NCI-H1694 (cell line): ENCODE results near the gene STRA6.

Experiments
- DNase-seq: peaks from one replicate; lab custom pipeline; 2025; lab: John Stamatoyannopoulos, UW

STRA6 gene

GRCh38 chr15:74207652-74208440, 5.3 kb upstream of the STRA6 start:
- no peak for DNase-seq

- DNase-seq = no peak
These were observed 4.3 kb upstream of the STRA6 start for GRCh38 chr15:74206801-74207281.

DNA sequence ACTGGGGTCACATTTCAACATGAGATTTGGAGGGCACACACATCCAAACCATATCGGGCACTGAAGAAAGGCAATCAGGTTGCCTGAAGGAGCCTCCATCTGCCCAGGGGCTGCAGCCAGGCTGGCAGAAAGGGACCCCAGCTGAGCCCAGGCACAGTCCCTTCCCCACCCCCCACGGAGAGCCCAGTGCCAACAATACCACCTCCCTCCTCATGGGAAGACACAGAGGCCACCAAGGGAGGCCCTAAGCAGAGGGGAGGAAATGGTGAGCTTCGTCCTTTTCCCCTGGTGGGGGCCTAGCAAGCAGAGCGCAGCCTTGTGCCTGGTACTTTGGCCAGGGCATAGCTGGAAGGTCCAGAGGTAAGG, 3.0 kb upstream of the STRA6 start:
- no peak for DNase-seq

DNA sequence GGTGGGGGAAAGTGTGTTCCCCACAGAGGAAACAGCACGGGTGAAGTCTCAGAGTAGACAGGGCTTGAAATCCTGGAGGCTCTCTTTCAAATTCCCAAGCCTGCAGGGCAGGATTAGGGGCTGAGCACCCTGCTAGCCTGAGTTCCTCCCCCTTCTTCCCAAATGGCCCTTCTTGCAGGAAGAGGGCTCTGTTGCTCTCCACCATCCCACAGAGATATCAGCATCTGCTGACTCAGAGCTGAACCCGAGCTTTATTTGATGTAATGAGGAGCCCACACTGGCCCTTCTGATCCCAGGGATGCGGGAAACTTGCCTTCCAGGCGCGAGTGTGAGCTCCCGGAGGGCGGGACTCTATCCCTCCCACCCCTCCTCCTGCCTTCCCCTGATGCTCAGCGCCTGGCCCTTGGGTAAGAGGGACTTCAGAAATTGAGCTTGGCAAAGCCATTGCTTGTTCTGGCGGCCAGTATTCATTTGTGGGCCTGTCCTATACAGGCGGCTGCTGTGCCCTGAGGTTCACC, 1.4 kb upstream of the STRA6 start:
- DNase-seq = no peak

DNA sequence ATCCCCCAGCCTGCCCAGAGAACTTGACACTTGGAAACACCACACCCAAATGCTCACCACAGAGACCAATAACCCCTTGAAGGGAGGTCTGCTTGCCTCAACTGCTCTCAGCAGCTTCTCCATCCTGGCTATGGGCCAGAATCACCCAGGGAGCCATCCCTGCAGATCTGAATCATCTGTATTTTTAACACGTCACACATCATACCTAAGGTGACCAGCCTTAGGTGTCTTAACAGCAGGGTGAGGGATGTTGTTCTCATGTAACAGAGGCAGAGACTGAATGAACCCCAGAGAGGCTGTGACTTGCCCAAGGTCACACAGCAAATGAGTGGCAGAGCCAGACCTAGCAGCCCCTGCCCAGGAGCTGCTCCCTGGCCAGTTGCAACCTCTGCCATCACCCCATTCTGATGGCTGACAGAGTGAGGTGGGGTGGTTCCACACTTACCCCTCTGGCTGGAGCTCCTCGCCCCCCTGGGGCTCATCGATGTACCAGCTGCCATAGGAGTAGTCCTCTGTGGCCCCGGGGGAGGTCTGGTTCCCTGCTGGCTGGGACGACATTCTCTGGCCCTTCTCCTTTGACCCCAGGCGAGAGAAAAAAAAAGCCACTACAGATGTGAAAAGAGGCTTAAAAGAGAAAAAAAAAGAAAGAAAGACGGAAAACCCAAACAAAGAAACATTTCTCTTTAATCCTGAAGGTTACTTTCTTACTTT, 722 bp downstream of the STRA6 start:
- no peak for DNase-seq

DNA sequence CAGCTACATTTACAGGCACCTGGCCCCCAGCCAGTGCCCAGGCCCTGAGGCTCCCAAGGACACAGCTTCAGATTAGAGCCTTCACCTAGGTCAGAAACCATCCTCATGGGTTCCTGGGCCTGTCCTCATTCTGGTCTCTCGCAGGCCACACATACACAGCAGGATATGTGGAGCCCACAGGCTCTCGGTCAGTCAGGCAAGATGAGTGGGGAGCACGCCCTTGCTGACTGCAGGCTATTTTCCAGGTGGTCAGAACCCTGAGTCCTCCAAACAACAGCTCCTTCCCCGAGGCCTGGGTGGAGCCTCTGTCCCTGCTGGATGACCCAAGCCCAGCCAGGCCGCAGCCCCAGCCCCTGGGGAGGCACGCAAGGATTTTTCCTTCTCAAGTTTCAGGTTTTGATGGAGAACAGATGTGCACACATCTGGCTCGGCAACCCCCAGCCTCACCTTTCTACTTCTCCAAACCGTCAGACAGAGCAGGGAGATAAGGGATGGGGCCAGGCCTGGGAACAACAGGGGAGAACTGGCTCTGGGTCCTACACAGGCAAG, 1.6 kb downstream of the STRA6 start:
- DNase-seq = no peak

DNA sequence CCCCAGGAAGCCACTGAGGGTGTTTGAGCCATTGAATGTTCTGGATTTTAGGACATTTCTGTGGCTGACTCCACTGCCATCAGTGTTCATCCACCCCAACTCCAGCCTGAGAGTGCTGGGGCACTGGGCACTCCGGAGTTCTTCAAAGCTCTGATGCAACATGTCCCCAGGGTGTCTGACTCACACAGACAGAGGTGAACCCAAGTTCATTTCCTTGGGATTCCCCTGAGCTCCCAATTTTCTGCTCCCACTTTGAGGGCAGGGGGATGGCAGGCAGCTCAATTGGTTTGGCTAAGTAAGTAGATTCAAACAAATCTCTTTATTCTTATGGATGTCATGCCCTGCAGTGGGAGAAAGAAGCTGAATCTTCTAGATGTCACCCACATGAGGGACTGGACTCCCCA, 2.2 kb downstream of the STRA6 start:
- no peak for DNase-seq

DNA sequence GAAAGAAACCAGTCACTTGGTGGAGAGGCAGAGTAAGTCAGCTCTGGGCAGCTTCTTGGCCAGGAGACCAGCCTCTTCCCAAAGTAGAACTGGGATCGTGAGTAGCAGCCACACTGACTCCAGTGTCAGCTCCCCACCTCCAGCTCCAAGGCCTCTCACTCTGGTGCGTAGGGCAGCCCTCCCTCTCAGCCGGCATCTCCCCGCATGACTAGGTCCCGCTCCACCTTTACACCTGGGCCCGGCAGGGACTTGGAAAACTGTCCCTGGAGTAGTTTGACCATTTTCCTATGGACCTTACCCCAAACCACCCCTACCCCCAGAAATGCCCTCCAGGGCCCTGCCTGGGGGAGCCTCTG, 3.3 kb downstream of the STRA6 start:
- no peak for DNase-seq

GRCh38 chr15:74197176-74197965, 5.2 kb downstream of the STRA6 start:
- DNase-seq = no peak

DNA sequence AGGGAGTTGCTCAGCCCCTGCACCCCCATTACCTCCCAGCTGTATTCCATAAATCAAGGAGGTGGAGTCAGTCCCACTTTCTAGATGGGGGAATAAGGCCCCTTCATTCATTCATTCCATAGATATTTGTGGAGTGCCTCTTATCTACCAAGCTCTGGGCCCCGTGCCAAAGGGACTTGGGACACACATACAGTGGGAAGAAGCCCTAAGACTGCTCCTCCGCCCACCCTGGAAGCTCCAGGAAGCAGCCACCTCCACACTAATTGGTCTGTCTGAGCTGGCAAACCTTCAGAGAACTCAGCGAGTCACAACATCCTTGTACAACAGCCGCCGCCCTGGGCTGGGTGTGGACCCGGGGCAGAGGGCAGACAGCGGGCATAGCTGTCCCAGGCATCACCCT, 6.4 kb downstream of the STRA6 start:
- DNase-seq = no peak

DNA sequence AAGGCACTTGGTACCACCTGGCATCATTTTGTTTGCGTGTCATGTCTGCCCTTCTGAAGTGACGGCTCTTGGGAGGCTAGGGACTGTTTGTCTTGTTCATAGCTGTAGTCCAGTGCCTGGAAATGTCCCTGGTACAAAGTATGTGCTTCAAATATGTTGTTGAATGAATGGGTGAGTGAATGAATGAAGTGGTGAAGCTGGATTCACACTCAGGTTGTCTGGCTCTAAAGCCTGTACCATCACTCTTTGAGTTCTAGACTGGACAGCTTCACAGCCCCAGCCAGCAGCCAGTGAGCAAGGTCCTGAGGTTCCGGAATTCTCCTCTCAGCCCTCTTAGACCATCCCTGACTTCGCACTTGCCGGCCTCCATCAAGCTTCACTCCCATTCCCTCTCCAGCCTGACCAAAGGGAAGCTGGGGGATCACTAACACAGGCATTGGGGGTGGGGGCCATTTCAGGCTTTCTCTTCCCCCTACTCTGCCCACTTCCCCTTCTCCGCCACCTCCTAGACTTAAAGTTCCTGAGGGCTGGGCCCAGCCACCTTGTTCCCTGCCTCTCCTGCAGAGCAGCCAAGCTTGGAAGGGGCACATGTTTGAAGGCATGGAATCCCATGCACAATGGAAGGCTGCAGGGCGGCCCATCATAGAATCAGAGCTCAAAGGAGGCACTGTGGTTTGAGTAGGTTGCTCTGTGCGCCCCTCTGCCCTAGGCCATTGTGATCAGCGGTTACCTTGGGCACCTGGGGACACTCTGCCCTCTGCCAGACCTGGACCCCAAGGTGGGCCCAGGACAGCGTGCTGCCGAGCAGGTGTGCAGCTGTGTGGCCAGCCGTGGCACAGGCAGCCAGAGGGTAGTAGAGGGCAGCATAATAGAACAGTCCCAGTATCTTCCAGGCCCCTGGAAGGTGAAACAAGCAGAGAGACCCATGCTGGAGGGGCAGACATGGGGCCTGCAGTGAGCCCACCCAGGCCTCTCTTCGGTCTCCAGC, 7.7 kb downstream of the STRA6 start:
- DNase-seq = no peak

- DNase-seq = no peak
These were observed 8.7 kb downstream of the STRA6 start for GRCh38 chr15:74193905-74194304.

GRCh38 chr15:74193299-74193718, 9.3 kb downstream of the STRA6 start:
- no peak for DNase-seq

GRCh38 chr15:74192751-74193150, 9.8 kb downstream of the STRA6 start:
- no peak for DNase-seq

DNA sequence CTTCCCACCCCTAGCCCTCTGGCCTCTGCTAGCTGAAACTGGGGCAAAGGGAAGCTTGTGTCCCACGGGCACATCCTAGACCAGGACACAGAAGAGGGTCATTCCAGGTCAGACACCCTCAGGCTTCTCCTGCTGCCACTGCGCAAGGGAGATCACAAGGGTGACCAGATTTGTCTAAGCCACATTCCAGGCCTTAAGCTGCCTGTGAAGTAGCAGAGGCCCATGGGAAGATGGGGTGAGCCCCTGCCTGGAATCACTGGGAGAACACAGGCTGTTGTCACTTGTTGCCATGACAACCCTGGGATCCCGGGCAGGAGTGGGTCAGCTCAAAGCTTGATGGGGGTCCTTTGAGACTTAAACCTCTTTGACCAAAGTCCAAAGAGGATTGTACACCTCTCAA, 10.8 kb downstream of the STRA6 start:
- no peak for DNase-seq

DNA sequence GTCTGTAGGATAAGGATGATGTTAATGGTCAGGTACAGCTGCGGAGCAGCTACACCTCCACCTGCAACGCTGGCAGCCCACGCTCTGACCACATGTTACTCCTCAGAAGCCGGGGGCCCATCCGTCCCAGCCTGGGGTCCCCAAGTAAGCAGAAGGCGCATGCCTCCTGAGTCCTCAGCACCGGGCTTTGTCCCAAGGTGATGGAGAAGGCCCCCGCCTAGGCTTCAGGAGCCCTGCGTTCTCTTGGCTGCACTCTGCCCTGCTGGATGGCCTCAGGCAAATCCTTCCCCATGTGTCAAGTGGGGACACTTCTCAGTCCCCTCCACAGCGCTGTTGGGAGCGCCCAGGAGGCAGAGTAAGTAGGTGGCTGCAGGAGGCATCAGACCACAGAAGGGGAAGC, 14.4 kb downstream of the STRA6 start:
- DNase-seq = no peak

DNA sequence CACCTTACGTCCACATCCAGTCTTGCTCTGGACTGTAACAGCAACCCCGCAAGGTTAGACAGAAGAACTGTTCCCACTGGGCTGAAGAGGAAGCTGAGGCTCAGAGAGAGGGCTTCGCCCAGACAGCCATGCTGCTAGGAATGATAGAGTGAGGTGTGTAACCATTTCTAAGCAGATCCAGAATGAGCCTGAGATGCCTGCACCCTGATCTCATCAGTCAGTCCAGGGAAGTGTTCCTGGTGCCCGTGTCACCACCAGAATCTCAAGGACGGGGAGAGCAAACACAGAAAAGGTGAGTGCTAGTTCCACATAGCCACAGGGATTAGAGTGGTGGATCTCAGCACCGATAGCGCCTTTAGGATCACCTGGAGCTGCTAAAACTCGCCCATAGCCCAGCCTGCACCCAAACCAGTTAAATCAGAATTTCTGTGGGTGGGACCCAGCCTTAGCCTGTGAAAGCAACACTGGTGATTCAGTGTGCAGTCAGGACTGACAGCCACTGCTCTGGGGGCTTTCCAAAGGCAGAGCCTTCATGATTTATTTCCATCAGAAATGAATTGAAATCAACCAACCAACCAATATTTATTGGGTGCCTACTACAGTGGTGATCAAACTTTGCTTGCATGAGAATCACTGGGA, 16.8 kb downstream of the STRA6 start:
- no peak for DNase-seq

DNA sequence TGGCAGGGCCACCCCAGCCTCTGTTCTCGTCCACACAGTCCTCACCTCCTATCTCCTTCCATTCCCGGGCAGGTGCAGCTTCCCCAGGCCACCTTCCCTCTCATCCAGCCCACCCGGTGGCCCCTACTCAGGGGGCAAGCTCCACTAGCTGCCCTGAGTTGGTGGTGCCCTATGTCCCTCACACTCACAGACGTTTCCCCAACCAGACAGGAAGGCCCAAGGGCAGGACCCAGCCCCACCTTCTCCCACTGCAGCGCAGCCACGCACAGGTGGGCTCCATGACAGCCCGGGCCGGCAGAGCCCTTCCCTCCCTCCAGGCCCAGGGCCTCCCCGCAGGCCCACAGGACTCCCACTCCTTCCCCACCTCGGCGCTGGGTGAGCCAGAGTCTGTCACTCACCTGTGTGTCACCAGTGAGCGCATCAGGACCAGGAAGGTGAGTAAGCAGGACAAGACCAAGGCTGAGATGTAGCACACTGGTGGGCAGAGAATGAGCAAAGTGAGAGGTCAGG, 17.9 kb downstream of the STRA6 start:
- DNase-seq = no peak

DNA sequence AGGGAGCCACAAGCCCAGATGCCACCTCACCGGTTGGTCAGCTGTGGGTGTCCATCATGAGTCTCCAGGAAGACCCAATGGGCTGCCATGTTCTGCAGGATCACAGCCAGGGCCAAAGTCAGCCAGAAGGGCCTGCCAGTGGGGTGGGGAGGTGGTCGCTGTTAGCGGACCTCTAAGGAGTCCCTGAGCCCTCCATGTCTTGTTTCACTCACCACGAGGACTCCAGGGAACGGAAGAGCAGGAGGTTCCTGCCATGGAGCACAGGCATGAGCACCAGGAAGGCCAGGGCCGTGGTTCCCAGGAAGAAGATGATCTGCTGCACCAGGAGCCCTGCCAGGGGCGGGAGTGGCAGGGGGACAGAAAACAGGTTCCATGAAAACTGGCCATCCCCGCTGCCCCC, 20.5 kb downstream of the STRA6 start:
- DNase-seq = no peak

DNA sequence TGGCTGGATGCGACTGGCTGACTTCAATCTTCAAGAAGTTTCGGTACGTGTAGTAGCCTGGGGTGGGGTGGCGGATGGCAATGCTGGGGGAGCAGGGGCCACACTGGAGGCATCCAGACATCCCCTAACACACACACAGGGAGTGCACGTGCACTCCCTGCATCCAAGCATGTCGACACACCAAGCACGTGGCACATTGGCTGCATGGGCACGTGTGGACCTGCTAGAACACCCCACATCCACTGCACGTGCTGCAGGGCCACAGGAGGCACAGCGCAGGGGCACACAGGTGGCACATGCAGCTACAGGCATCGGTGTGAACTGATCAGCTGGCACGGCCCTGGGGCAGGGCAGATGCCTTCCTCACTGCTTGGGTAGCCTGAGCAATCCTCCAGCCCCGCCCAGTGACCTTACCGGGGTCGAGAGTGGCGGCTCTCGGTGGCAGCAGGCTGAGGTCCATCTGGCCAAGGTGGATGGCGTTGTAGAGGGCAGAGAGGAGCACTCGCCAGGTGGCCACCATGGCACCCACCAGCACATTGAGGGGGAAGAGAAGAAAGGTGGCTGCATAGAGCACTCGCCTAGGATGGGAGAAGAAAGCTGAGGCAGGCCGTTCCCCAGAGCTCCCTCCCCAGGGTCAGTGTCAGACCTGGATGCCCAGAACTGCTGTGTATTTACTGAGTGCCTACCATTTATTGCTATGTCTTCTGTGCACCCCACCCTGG, 21.5 kb downstream of the STRA6 start:
- DNase-seq = no peak
